Neural cell (in vitro differentiated cells): Measurements from ENCODE around the gene USP49. TPM values are rescaled to one million over a fixed set of nuclear protein-coding genes. Genes with fewer than 3 reads are reported as not detected.

Experiments used
- H2AFZ ChIP-seq: fragments of 200-600, 300-800 bp; sonication (generic), shearing (Covaris generic); 2 replicates; pipeline ENCODE4 v1.6.0; 2014; ENCODE audit warnings: low read depth, mild to moderate bottlenecking, antibody characterized with exemption, low read length, moderate library complexity
- H3F3A ChIP-seq: fragments of 200-600 bp; shearing (Covaris generic); 2 replicates; pipeline ENCODE4 v1.6.1; 2016; ENCODE audit warnings: mild to moderate bottlenecking, moderate library complexity, mixed read lengths, antibody characterized with exemption, low read length; ENCODE audit not compliant: insufficient read depth, poor library complexity, severe bottlenecking
- H3K27ac ChIP-seq: fragments of 200-600, 300-800 bp; sonication (generic), shearing (Covaris generic); 2 replicates; pipeline ENCODE4 v1.5.1; 2014; ENCODE audit warnings: mild to moderate bottlenecking, low read length, moderate library complexity
- H3K27me3 ChIP-seq: fragments of 300-800, 200-600 bp; sonication (generic), shearing (Covaris generic); 2 replicates; pipeline ENCODE4 v1.6.0; 2014; ENCODE audit warnings: mild to moderate bottlenecking, low read depth, low read length, moderate library complexity; ENCODE audit not compliant: insufficient read depth
- H3K36me3 ChIP-seq: fragments of 300-800, 200-600 bp; sonication (generic), shearing (Covaris generic); 2 replicates; pipeline ENCODE4 v1.5.1; 2014; ENCODE audit warnings: mild to moderate bottlenecking, antibody characterized with exemption, low read length, moderate library complexity; ENCODE audit not compliant: insufficient read depth
- H3K4me2 ChIP-seq: fragments of 300-800, 200-600 bp; sonication (generic), shearing (Covaris generic); 2 replicates; pipeline ENCODE4 v1.6.0; 2014; ENCODE audit warnings: mild to moderate bottlenecking, low read length
- H3K4me3 ChIP-seq: fragments of 300-800, 200-600 bp; sonication (generic), shearing (Covaris generic); 2 replicates; pipeline ENCODE4 v1.5.1; 2014; ENCODE audit warnings: mild to moderate bottlenecking, low read length, moderate library complexity
- H3K79me2 ChIP-seq: fragments of 200-600 bp; shearing (Covaris generic); replicated peaks from 2 replicates; pipeline ENCODE4 v1.6.0; 2014; ENCODE audit warnings: mild to moderate bottlenecking, low read length, moderate library complexity; ENCODE audit not compliant: insufficient read depth
- H3K9ac ChIP-seq: fragments of 300-800, 200-600 bp; sonication (generic), shearing (Covaris generic); 2 replicates; pipeline ENCODE4 v1.6.1; 2016; ENCODE audit warnings: mild to moderate bottlenecking, low read length, mixed read lengths
- H3K9me2 ChIP-seq: fragments of 200-600 bp; shearing (Covaris generic); 2 replicates; pipeline ENCODE4 v1.6.1; 2016; ENCODE audit warnings: mild to moderate bottlenecking, low read length, mixed read lengths; ENCODE audit not compliant: insufficient read depth
- H3K9me3 ChIP-seq: fragments of 200-600, 300-800 bp; sonication (generic), shearing (Covaris generic); 2 replicates; pipeline ENCODE4 v1.6.1; 2016; ENCODE audit warnings: mild to moderate bottlenecking, mixed run types, low read length, moderate library complexity, mixed read lengths
- H4K20me1 ChIP-seq: fragments of 200-600 bp; shearing (Covaris generic); 2 replicates; pipeline ENCODE4 v1.6.1; 2016; ENCODE audit warnings: mild to moderate bottlenecking, mixed run types; ENCODE audit not compliant: insufficient read depth
- CTCF ChIP-seq: fragments of 450-650 bp; IDR thresholded peaks from 2 replicates; pipeline ENCODE4 v1.5.1; 2014; ENCODE audit warnings: antibody characterized with exemption, mild to moderate bottlenecking, moderate library complexity; ENCODE audit not compliant: poor library complexity, severe bottlenecking
- EP300 ChIP-seq: fragments of 450-650 bp; conservative IDR thresholded peaks from 2 replicates; pipeline ENCODE4 v1.6.1; 2014; ENCODE audit warnings: antibody characterized with exemption, mild to moderate bottlenecking, moderate library complexity; ENCODE audit not compliant: poor library complexity, severe bottlenecking
- EZH2 ChIP-seq: fragments of 200-600, 300-800 bp; shearing (Covaris generic), sonication (generic); IDR thresholded peaks from 2 replicates; pipeline ENCODE4 v1.6.1; 2014; ENCODE audit warnings: antibody characterized with exemption, low read length, borderline replicate concordance, mild to moderate bottlenecking; ENCODE audit not compliant: insufficient read depth, poor library complexity, severe bottlenecking
- MXI1 ChIP-seq: fragments of 450-650 bp; conservative IDR thresholded peaks from 2 replicates; pipeline ENCODE4 v1.6.1; 2014; ENCODE audit warnings: antibody characterized with exemption, mild to moderate bottlenecking; ENCODE audit not compliant: poor library complexity, severe bottlenecking
- POLR2AphosphoS5 ChIP-seq: IDR thresholded peaks from 2 replicates; pipeline ENCODE4 v1.6.1; 2012
- RAD21 ChIP-seq: fragments of 450-650 bp; conservative IDR thresholded peaks from 2 replicates; pipeline ENCODE4 v1.6.1; 2014; ENCODE audit warnings: antibody characterized with exemption, mild to moderate bottlenecking, moderate library complexity
- REST ChIP-seq: IDR thresholded peaks from 2 replicates; pipeline ENCODE4 v1.6.1; 2012; ENCODE audit warnings: borderline replicate concordance
- SMC3 ChIP-seq: fragments of 450-650 bp; conservative IDR thresholded peaks from 2 replicates; pipeline ENCODE4 v1.6.1; 2014; ENCODE audit warnings: antibody characterized with exemption, mild to moderate bottlenecking, moderate library complexity; ENCODE audit not compliant: poor library complexity
- TAF1 ChIP-seq: IDR thresholded peaks from 2 replicates; pipeline ENCODE4 v1.6.1; 2012; ENCODE audit warnings: low read depth
- polyA plus RNA-seq: library from polyadenylated mRNA; depleted of rRNA; stranded (reverse); fragments of >200 nt; gene quantifications from 2 replicates; pipeline ENCODE4 v1.2.3, GENCODE V29; 2014

The USP49 gene
- polyA plus RNA-seq, 1 donor from 2014 or later: 23.5 TPM

- Histone ChIP-seq H3K9me3 (no peaks in the 10 kb centered on the region), H3K27me3 (no peaks in the 10 kb centered on the region), H3K36me3 (no peaks in the 10 kb centered on the region), H3K4me3 (no peak overlapping the region), H4K20me1 (no peaks in the 10 kb centered on the region), H3K9ac (no peak overlapping the region), H3K4me2 (no peak overlapping the region), H3F3A (no peaks in the 10 kb centered on the region), H2AFZ (no peak overlapping the region), H3K9me2 (no peaks in the 10 kb centered on the region), H3K27ac (no peak overlapping the region), H3K79me2 (peaks cover 21% of the 10 kb centered on the region)
- no peak for TF ChIP-seq REST
- TF ChIP-seq EP300: no peak
- no peak for TF ChIP-seq RAD21
- TF ChIP-seq CTCF: no peak
- no peak for TF ChIP-seq SMC3
- TF ChIP-seq EZH2: no peak
- no peak for TF ChIP-seq TAF1
- TF ChIP-seq POLR2AphosphoS5: no peak
- TF ChIP-seq MXI1: no peak
Observed at GRCh38 chr6:41878246-41878645, 16.9 kb downstream of the USP49 start.

- Histone ChIP-seq H4K20me1 (no peaks in the 10 kb centered on the region), H3F3A (no peaks in the 10 kb centered on the region), H3K9me3 (no peaks in the 10 kb centered on the region), H3K27ac (no peak overlapping the region), H3K79me2 (peaks cover 18% of the 10 kb centered on the region), H3K9ac (no peak overlapping the region), H3K36me3 (no peaks in the 10 kb centered on the region), H2AFZ (no peak overlapping the region), H3K27me3 (no peaks in the 10 kb centered on the region), H3K9me2 (no peaks in the 10 kb centered on the region), H3K4me2 (no peak overlapping the region), H3K4me3 (no peak overlapping the region)
- TF ChIP-seq SMC3 (no peak), MXI1 (no peak), EZH2 (no peak), REST (no peak), TAF1 (no peak), RAD21 (no peak), CTCF (no peak), EP300 (no peak), POLR2AphosphoS5 (no peak)
Observed at GRCh38 chr6:41877051-41877680, 18.0 kb downstream of the USP49 start.
